Ishikawa (cell line): ENCODE results near the gene SYT12.
A peak's percentile ranks its signal among the peaks of the same experiment; 100 is the strongest.

Experiments
- CEBPB ChIP-seq: IDR thresholded peaks from 2 replicates; pipeline ENCODE4 v1.6.1; 2012
- CREB1 ChIP-seq: IDR thresholded peaks from 2 replicates; pipeline ENCODE4 v1.6.1; 2012; ENCODE audit warnings: low read depth
- EGR1 ChIP-seq: IDR thresholded peaks from 2 replicates; pipeline ENCODE4 v1.6.1; 2012
- EP300 ChIP-seq: IDR thresholded peaks from 2 replicates; pipeline ENCODE4 v1.6.1; 2012; ENCODE audit warnings: borderline replicate concordance
- FOXM1 ChIP-seq: IDR thresholded peaks from 2 replicates; pipeline ENCODE4 v1.6.1; 2012; ENCODE audit warnings: low read depth, borderline replicate concordance
- NFIC ChIP-seq: IDR thresholded peaks from 2 replicates; pipeline ENCODE4 v1.6.1; 2012
- RAD21 ChIP-seq: IDR thresholded peaks from 2 replicates; pipeline ENCODE4 v1.6.1; 2012; ENCODE audit warnings: low read depth
- TAF1 ChIP-seq: IDR thresholded peaks from 2 replicates; pipeline ENCODE4 v1.6.1; 2012; ENCODE audit warnings: low read depth, mild to moderate bottlenecking
- TCF12 ChIP-seq: IDR thresholded peaks from 2 replicates; pipeline ENCODE4 v1.6.1; 2012; ENCODE audit warnings: low read depth
- TEAD4 ChIP-seq: IDR thresholded peaks from 2 replicates; pipeline ENCODE4 v1.6.1; 2012
- YY1 ChIP-seq: IDR thresholded peaks from 2 replicates; pipeline ENCODE4 v1.6.1; 2012; ENCODE audit warnings: low read depth
- ZBTB7A ChIP-seq: IDR thresholded peaks from 2 replicates; pipeline ENCODE4 v1.6.1; 2012; ENCODE audit warnings: low read depth
- TF ChIP-seq, protein P1 (sequence below): IDR thresholded peaks from 2 replicates; pipeline ENCODE4 v1.6.1; 2012; ENCODE audit warnings: low read depth, mild to moderate bottlenecking
- TF ChIP-seq, protein P2 (sequence below): IDR thresholded peaks from 2 replicates; pipeline ENCODE4 v1.6.1; 2012
- TF ChIP-seq, protein P3 (sequence below): IDR thresholded peaks from 2 replicates; pipeline ENCODE4 v1.6.1; 2012

Gene SYT12

DNA sequence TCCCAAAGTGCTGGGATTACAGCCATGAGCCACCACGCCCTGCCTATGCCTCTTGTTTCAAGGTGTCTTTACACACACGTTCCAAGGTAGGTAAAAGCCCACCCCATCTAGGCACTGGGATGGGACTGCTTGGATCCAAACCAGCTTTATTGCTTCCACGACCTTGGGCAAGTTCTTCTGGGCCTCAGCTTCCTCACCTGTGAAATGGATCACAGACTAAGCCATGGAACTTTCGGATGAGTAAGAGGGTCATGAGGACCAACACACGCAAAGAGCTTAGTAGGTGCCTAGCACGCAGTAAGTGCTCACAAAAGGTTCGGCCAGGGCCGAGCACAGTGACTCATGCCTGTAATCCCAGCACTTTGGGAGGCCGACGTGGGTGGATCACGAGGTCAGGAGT lies 49.4 kb downstream of the SYT12 start:
- TF ChIP-seq EP300: no peak
- TF ChIP-seq YY1: no peak
- TF ChIP-seq TAF1: no peak
- no peak for TF ChIP-seq ZBTB7A
- no peak for TF ChIP-seq NFIC

DNA sequence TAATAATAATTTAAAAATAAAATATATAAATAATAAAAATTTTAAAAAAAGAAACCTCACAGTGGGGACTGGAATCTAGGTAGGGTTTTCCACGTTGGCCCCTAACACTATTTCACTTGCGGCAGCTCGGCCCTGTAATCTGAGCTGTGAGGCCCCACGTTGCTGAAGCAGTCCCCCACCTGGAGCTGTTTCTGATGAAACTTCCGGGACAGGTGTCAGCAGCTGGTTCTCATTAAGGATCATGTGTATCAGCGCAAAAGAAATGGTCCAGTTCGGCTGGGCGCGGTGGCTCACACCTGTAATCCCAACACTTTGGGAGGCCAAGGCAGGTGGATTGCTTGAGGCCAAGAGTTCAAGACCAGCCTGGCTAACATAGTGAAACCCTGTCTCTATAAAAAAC lies 51.0 kb downstream of the SYT12 start:
- TF ChIP-seq NFIC (no peak), ZBTB7A (no peak), TAF1 (no peak), TCF12 (no peak), FOXM1 (no peak), YY1 (no peak)
- TF ChIP-seq, protein P1, sequence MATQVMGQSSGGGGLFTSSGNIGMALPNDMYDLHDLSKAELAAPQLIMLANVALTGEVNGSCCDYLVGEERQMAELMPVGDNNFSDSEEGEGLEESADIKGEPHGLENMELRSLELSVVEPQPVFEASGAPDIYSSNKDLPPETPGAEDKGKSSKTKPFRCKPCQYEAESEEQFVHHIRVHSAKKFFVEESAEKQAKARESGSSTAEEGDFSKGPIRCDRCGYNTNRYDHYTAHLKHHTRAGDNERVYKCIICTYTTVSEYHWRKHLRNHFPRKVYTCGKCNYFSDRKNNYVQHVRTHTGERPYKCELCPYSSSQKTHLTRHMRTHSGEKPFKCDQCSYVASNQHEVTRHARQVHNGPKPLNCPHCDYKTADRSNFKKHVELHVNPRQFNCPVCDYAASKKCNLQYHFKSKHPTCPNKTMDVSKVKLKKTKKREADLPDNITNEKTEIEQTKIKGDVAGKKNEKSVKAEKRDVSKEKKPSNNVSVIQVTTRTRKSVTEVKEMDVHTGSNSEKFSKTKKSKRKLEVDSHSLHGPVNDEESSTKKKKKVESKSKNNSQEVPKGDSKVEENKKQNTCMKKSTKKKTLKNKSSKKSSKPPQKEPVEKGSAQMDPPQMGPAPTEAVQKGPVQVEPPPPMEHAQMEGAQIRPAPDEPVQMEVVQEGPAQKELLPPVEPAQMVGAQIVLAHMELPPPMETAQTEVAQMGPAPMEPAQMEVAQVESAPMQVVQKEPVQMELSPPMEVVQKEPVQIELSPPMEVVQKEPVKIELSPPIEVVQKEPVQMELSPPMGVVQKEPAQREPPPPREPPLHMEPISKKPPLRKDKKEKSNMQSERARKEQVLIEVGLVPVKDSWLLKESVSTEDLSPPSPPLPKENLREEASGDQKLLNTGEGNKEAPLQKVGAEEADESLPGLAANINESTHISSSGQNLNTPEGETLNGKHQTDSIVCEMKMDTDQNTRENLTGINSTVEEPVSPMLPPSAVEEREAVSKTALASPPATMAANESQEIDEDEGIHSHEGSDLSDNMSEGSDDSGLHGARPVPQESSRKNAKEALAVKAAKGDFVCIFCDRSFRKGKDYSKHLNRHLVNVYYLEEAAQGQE: no peak
- TF ChIP-seq, protein P2, sequence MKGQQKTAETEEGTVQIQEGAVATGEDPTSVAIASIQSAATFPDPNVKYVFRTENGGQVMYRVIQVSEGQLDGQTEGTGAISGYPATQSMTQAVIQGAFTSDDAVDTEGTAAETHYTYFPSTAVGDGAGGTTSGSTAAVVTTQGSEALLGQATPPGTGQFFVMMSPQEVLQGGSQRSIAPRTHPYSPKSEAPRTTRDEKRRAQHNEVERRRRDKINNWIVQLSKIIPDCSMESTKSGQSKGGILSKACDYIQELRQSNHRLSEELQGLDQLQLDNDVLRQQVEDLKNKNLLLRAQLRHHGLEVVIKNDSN: no peak

DNA sequence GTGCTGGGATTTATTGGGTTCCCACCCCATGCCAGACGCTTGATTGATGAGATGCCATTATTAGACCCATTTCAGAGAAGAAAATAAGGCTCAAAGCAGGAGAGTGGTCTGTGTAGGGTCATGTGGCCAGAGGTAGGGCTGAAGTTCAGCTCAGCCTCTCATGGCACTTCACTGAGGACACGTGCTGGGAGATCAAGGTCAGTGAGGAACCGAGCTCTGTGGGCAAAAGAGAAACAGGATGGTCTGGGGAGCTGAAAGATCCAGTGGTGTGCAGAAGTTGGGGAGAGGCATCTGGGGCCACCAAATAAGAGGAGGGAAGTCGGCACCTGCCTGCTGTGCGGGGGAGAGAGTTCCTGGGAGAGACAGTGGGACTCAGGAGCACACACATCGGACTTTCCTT lies 53.3 kb downstream of the SYT12 start:
- TF ChIP-seq TCF12 (no peak), NFIC (no peak), TEAD4 (no peak), ZBTB7A (no peak), EGR1 (no peak), RAD21 (no peak), YY1 (no peak), CREB1 (no peak), CEBPB (no peak), FOXM1 (no peak), TAF1 (no peak), EP300 (no peak)
- TF ChIP-seq, protein P2: no peak
- TF ChIP-seq, protein P1: no peak
- TF ChIP-seq, protein P3, sequence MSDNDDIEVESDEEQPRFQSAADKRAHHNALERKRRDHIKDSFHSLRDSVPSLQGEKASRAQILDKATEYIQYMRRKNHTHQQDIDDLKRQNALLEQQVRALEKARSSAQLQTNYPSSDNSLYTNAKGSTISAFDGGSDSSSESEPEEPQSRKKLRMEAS: no peak

DNA sequence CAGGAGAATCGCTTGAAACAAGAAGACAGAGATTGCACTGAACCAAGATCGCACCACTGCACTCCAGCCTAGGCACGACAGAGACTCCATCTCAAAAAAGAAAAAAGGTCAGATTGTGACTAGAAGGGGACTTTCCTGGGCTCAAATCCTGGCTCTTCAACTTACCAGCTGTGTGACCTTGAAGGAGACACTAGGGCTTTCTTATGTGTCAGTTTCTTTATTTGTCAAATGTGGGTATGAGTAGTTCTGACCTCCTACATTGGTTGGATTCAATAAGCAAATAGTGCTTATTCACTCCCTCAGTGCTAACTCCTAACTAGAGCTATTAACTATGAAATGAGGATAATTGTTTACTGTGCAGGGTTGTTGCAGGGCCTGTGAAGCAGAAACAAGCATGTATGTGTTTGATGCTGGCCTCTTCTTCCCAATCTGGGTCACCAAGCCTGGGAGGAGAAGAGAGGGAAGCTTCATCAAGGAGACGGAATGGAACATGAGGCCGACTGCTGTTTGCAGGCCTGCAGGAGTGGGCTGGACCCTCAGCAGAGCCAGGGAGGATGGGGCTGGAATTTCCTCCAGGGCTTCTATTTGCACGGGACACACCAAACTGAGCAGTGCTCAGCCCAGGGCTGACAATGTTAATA lies 56.3 kb downstream of the SYT12 start:
- TF ChIP-seq ZBTB7A (no peak), TEAD4 (no peak), EGR1 (no peak), EP300 (no peak), NFIC (no peak)

DNA sequence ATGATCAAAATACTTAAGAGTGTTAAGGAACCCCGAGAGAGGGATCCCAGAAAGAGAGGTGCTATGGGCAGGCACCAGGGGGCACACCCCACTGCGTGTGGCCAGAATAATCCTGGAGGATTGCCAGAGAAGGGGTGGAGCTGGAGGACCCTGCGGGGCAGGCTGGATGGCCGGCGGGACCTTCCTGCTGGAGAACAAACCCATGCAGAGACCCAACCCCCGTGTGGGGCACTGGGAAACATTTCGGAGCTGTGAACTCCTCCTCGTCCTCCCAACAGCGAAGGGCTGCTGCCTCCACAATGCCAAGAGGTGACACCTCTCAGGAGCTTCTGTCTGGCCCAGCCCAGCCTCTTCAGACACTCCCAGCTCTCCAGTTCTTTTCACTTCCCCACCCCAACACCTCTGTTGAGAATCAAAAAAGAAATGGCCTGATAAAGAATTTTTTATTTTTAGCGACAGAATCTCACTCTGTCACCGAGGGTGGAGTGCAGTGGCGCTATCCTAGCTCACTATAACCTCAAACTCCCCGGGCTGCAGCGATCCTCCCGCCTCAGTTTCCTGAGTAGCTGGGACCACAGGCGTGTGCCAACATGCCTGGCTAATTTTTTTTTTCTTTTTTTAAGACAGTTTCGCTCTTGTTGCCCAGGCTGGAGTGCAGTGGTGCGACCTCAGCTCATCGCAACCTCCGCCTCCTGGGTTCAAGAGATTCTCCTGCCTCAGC lies 59.3 kb downstream of the SYT12 start:
- TF ChIP-seq EGR1 (no peak), TAF1 (no peak), RAD21 (peak; percentile 21; the same call in 1 of the 2 replicates), FOXM1 (no peak), EP300 (no peak), CREB1 (no peak), TCF12 (no peak), NFIC (peak; percentile 67)
- TF ChIP-seq, protein P3: no peak

DNA sequence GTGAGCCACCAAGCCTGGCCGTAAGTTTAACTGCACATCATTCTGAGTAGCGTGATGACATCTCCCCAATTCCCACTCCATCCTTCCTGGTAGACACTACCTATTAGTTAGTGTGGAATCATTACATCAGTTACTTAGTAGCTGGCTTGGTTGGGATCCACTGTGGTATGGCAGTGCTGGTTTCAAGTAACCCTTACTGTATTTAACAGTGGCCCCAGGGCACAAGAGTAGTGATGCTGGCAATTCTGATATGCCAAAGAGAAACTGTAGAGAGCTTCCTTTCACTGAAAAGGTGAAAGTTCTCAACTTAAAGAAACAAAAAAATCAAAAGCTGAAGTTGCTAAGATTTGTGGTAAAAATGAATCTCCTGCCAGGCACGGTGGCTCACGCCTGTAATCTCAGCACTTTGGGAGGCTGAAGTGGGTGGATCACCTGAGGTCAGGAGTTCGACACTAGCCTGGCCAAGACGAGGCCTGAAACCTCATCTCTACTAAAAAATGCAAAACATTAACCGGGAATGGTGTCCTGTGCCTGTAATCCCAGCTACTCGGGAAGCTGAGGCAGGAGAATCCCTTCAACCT lies 60.9 kb downstream of the SYT12 start:
- TF ChIP-seq, protein P1: no peak
- TF ChIP-seq TEAD4 (no peak), CEBPB (no peak), FOXM1 (no peak)
